Measurements from ENCODE around the gene CTNNBL1.

DNA sequence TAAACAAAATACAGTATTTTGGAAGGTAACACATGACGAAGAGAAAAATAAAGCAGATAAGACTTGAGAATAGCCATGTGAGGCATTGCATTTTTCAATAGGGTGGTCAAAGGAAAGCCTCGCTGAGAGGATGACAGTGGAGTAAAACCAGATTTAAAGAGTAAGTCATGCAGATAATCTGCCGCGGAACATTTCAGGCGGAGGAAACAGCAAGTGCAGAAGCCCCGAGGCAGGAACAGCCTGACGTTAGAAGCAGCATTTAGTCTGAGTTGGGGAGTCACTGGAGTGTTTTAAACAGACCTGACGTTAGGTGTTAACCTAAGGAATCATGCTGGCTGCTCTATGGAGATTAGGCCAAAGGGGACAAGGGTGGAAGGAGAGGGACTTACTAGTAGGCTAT lies 144.1 kb downstream of the CTNNBL1 start:
- TF ChIP-seq TEAD4 (IDR thresholded peaks at IDR 0.05; ENCODE audit: borderline replicate concordance, insufficient read depth) (no peak), MXI1 (IDR thresholded peaks at IDR 0.05; ENCODE audit: low read depth, low read length) (no peak)

Data from SK-N-SH (cell line).